Left kidney (tissue), 8 donors: ENCODE results near the gene MIS18A. TPM values are rescaled to one million over a fixed set of nuclear protein-coding genes. Genes with fewer than 3 reads are reported as not detected.
"Not testable (repeated sequence)": the region's sequence is repeated elsewhere in the genome, so short reads cannot be mapped to it uniquely, and the experiment has no call there.

Source experiments
- DNase-seq: peaks from one replicate; pipeline ENCODE4 v3.0.0-alpha.2; 2013
- long read RNA-seq, 8 donors: transcript quantifications; one replicate each; lab custom pipeline, GENCODE V29; 2026
- polyA plus RNA-seq: library from polyadenylated mRNA; unstranded; fragments of 120-200 nt; gene quantifications from one replicate; pipeline ENCODE4 v1.2.1, GENCODE V29; 2013; ENCODE audit not compliant: insufficient read length

The MIS18A gene
- 26.9 TPM for polyA plus RNA-seq
- long read RNA-seq, donor 1, transcript MIS18A-201 (5 exons, 1,575 nt) = major isoform, 27 of 27 reads
- long read RNA-seq, donor 1, partial matches to known transcripts = 0 of 27 reads
- long read RNA-seq, donor 1, other reads (novel, unspliced or antisense) = 0 of 27 reads
- long read RNA-seq, donor 2, transcript MIS18A-201 (5 exons, 1,575 nt) = major isoform, 24 of 24 reads
- long read RNA-seq, donor 2, partial matches to known transcripts = 0 of 24 reads
- long read RNA-seq, donor 2, other reads (novel, unspliced or antisense) = 0 of 24 reads
- long read RNA-seq, donor 3, transcript MIS18A-201 (5 exons, 1,575 nt) = major isoform, 18 of 18 reads
- long read RNA-seq, donor 3, partial matches to known transcripts = 0 of 18 reads
- long read RNA-seq, donor 3, other reads (novel, unspliced or antisense) = 0 of 18 reads
- long read RNA-seq, donor 4, transcript MIS18A-201 (5 exons, 1,575 nt) = major isoform, 5 of 5 reads
- long read RNA-seq, donor 4, partial matches to known transcripts = 0 of 5 reads
- long read RNA-seq, donor 4, other reads (novel, unspliced or antisense) = 0 of 5 reads
- long read RNA-seq, donor 5, transcript MIS18A-201 (5 exons, 1,575 nt) = major isoform, 37 of 37 reads
- long read RNA-seq, donor 5, partial matches to known transcripts = 0 of 37 reads
- long read RNA-seq, donor 5, other reads (novel, unspliced or antisense) = 0 of 37 reads
- long read RNA-seq, donor 6, transcript MIS18A-201 (5 exons, 1,575 nt) = major isoform, 28 of 28 reads
- long read RNA-seq, donor 6, partial matches to known transcripts = 0 of 28 reads
- long read RNA-seq, donor 6, other reads (novel, unspliced or antisense) = 0 of 28 reads
- long read RNA-seq, donor 7, transcript MIS18A-201 (5 exons, 1,575 nt) = major isoform, 30 of 39 reads
- long read RNA-seq, donor 7, partial matches to known transcripts = 9 of 39 reads
- long read RNA-seq, donor 7, other reads (novel, unspliced or antisense) = 0 of 39 reads
- long read RNA-seq, donor 8, transcript MIS18A-201 (5 exons, 1,575 nt) = major isoform, 10 of 10 reads
- long read RNA-seq, donor 8, partial matches to known transcripts = 0 of 10 reads
- long read RNA-seq, donor 8, other reads (novel, unspliced or antisense) = 0 of 10 reads

- DNase-seq = peak; percentile 95
These were observed at the start of gene MIS18A for GRCh38 chr21:32278518-32279376. TSS of gene MIS18A (minus strand) at chr21:32279049. CDS start at chr21:32279014, 35 bp downstream.

DNA sequence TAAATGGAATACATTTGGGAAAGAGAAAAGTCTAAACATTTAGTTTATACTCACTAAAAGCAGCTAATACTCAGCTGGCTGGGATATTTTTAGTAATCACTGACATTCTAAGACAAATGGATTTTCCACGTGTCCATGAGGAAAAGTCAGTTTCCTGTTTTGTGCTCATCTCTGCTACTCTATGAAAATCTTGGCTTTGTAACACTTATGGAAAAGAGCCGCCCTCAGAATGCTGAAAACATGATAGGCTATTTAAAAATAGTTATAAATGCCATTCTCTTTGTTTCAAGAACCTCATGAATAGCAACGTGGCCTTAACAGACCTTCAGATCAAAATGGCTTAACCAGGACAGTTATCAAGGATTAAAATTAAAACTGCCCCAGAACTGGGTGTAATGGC, 49.7 kb upstream of the MIS18A start:
- peak; percentile 21 for DNase-seq

DNA sequence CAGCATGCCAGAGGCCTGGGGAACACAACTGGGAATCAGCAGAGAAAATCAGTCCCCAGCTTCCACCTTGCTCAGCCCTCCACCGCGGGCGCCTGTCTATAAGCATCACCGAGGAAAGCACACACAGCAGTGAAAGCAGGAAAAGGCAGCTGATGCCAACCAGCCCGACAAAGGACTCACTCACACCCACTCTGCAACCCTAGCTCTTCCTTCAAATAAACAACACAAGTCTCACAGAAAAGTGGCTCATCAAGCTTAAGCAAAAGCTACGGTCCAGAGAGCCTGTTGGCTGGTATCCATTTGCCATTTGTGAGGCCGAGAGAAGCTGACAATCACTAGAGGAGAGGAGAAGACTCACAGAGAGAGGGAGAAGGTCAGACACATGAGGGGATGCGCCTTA, 46.9 kb upstream of the MIS18A start:
- DNase-seq = no peak

GRCh38 chr21:32322676-32323075, 43.8 kb upstream of the MIS18A start:
- DNase-seq = no peak

DNA sequence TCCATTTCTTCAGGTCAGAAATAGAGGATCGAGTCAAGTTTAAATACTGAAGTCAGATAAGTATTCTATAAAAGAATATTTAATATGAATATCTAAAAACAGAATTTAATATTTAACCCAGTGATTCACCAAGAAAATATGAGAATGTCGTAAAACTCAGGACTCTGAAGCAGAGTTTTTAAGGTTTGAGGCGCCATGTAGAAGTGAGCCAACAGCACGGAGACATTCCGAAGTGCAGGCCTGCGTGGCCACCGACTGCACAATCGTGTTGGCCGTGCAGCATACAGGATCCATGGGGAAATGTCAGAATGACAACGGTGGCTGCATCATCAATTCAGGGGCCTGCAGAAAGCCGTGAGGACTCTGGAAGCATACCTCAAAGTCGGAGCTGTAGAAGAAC, 43.3 kb upstream of the MIS18A start:
- no peak for DNase-seq

DNA sequence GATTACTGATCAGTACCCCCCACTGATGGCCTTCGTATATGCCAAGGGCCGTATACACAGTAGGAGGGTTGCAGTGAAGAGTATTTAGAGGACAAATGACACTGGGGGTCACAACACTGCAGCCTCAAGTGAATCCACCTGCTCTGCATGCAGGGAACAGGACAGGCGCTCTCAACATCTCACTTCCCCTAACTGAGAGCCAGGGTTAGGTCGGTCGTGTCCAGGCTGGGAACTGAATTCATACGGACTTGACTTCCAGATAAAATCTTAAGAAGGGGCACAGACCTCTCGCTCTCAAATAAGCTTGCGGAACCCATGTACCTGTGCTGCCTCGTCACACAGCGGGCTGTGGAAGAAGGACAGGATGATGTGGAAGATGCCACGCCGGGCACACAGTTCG, 42.6 kb upstream of the MIS18A start:
- no peak for DNase-seq

DNA sequence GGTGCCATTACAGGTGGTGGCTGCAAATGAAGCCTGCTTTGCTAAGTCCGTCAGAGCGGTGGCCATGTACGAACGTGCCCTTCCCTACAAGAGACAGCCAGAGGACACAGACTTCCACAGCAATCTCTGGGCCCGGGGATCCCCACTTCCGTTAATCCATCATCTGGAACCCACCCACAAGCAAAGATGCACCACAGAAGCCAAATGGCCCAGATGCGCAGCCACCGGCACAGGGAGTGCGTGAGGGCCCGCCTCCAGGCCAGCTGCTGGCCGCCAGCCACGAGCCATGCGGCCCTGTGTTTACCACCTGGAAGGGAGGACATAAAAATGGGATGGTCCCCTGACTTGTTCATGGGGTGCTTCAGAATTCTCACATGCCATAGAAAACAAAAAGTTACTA, 41.9 kb upstream of the MIS18A start:
- no peak for DNase-seq

GRCh38 chr21:32320059-32320458, 41.2 kb upstream of the MIS18A start:
- DNase-seq = no peak

DNA sequence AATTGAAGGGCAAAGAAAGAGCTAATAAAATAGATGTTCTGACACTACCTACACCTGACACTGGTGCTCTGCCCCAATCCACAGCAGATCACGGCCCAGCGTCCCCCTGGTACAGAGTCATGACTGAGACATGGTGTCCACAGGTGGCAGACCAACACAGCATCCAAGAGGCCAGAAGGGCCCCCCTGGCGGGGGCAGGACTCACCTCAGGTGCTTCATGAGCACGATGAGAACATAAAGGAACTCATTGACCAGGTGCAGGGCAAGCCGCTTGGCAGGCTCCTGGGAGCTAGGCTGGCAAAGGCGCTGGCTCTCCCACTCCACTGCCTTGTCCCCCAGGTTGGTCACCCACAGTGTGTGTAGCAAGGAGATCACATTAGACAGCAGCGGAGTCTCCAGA, 40.2 kb upstream of the MIS18A start:
- DNase-seq = no peak

- no peak for DNase-seq
These were observed 38.9 kb upstream of the MIS18A start for GRCh38 chr21:32317726-32318125.

DNA sequence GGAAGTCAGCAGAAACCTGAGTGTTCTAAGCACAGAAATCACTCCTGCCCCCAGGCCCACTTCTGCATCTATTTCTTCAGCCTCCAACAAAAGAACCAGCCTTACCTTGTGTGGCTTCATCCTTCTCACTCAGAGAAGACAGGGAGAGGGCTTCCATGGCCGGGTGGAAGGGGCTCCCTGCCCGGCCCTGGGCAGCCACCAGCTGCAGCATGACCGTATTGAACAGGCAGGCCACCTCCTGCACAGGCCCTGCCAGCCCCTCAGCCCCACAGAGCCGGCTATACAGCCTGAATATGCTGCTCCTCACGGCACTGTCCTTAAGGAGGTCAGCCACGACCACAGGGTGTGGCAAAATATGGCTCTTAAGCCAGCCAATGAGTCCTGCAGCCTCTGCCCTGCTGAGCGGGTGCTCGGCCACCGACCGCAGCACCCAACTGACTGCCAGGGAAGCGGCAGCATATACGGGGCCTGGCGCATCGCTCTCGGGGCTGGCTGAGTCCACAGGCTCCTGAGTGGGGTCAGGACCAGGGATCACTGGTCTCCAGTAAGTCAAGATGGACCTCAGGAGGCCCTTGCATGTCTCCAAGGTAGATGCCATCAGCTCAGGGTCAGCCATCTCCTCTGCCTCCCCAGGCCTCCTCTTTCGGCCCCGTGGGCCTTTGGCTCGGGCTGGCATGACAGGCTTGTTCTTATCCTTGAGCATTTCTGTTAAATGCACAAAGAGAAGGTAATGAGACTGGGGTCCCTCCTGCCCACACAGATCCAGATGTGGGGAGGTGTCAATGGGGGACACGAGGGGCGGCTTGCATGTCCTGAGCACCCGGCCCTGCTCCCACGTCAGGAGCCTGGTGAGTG, 37.7 kb upstream of the MIS18A start:
- no peak for DNase-seq

- DNase-seq = no peak
These were observed 36.8 kb upstream of the MIS18A start for GRCh38 chr21:32315511-32316281.

DNA sequence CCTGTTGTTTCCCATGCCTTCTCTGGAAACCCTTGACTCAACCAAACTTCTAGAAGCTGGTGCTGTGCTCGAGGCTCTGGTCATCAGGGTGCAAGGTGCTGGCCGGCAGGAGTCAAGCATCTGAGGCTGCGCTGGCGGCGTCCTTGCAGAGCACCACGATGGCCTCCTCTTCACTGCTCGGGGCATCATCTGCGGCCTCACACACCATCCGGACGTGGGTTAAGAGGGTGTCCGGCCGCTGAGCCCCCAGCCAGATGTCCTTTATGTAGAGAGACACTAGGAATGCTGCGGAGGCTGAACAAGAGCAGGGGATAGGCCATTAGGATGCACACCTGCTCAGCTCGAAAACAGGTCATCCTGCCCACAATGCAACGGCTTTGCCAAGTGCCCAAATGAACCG, 36.0 kb upstream of the MIS18A start:
- no peak for DNase-seq

GRCh38 chr21:32312976-32313375, 34.1 kb upstream of the MIS18A start:
- DNase-seq = no peak

DNA sequence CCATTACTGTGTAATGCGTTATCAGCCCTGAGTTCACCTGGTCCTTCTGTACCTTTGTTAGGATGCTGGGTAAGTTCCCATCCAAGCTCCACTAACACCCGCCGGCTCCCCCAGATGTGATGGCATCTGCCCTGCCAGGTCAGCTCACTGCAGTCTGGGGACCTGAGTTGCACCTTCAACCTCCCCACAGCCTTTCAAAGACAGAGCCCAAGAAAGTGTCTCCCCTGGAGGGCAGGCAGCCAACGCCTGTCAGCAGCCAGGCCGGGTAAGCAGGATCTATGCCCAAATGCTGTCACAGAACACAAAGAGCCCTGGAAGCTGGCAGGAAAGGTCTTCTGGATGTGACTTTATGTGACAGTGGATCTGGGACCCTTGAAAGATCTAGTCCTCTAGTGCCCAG, 33.5 kb upstream of the MIS18A start:
- no peak for DNase-seq

DNA sequence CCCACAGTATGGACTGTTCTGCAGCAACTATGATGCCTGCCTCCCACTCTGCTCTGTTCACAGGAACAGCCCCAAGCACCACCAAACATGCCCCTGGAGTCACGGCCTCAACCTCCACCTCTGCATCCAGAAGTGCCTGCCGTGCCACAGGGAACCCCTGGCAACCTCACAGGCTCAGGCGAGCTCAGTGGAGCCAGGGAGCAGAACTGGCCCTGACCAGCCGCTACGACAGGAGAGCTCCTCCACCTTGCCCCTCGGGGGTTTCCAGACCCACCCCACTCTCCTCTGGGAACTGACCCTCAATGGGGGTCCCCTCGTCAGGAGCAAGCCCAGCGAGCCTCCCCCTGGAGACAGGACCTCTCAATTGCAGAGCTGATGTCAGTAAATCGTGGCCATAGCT, 32.8 kb upstream of the MIS18A start:
- DNase-seq = no peak

- DNase-seq = not testable (repeated sequence)
These were observed 32.1 kb upstream of the MIS18A start for GRCh38 chr21:32310976-32311375.

GRCh38 chr21:32309906-32310460, 31.1 kb upstream of the MIS18A start:
- DNase-seq = no peak

DNA sequence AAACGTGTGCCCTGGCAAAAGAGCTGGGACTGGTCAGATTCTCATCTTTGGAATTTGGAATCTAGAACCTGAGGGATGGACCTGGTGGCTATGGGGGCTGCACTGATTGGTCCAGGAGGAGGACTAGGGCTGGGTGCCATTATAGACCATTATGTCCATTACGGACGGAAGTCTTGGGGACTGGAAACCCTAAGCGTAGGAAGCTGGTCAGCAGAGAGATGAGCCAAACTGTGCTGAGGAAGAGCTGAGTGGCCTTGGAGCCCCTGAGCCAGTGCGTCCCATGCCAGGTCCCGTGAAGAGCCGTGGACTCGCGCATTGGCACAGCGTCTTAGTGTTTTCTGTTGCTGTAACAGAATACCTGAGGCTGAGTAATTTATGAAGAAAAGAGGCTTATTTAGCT, 29.8 kb upstream of the MIS18A start:
- no peak for DNase-seq

DNA sequence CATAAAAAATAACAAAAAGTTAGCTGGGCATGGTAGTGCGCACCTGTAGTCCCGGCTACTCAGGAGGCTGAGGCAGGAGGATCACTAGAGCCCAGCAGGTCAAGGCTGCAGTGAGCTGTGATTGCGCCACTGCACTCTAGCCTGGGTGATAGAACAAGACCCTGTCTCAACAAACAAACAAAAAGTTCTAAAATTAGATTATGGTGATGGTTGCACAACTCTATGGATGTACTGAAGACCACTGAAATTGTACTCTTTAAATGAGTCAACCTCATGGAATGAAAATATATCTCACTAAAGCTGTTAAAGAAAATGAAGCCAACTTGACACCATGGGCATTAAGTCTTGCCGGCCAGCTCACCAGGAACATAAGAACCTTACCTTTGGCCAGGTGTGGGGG, 28.9 kb upstream of the MIS18A start:
- DNase-seq = no peak
